GM19351 (cell line): Measurements from ENCODE around the gene NCAM2.

ENCODE experiments used
- ATAC-seq: cut with Tn5 transposase; IDR thresholded peaks from one replicate; pipeline ENCODE4 v1.9.1; 2021; ENCODE audit warnings: mild to moderate bottlenecking, moderate library complexity; ENCODE audit not compliant: unreplicated experiment

Gene NCAM2

GRCh38 chr21:21165063-21165645 lies 166.9 kb downstream of the NCAM2 start:
- no peak for ATAC-seq

GRCh38 chr21:21174676-21175075 lies 176.5 kb downstream of the NCAM2 start:
- no peak for ATAC-seq

DNA sequence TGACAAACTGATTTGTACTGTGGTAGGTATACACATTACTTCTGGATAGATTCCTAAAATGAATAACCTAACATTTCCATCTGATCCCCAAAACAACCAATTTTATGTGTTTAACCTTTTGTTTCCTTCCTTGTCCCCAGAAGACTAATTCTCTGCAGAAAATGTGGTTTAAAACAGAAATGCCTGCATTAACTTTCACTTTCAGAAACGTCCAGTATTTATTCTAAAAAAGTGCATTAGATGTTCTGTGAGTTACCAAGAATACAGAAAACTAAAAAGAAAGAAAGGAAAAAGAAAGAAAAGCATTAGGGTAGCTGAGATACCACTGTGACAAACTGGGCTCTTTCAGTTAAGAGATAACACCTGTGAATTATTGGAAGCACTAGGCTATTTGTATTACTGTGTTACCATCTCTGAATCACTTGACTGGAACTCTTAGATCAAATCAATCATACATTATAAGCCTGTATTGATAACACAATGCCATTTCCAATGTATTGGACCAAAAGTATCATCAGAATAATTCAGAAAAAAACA lies 177.7 kb downstream of the NCAM2 start:
- no peak for ATAC-seq

DNA sequence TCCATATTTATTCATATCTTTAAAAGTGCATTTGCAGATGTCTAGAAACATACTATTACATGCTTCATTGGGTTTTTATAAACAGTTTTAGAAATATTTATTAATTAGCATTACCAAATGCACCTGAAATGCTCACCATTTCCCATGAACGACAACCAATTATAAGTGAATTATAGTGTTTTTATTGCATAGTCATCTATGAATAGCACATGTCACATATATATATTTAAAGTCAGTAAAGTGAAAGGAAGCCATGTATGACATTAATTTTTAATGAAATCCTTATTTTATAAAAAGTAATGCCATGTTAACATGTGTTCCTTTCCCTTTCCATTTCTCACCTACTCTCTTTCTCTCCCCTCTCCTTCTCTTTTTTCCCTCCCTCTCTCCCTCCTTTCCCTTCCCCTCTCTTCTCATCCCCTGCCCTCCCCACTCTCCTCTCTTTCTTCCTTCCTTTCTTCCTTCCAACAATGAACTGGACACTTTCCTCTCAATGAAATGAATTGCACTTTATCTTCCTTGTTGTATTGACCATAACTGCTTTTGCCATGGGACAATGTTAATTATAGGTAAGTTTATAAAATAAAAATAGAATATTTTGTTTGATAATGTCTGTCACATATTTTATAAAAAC lies 179.3 kb downstream of the NCAM2 start:
- no peak for ATAC-seq

DNA sequence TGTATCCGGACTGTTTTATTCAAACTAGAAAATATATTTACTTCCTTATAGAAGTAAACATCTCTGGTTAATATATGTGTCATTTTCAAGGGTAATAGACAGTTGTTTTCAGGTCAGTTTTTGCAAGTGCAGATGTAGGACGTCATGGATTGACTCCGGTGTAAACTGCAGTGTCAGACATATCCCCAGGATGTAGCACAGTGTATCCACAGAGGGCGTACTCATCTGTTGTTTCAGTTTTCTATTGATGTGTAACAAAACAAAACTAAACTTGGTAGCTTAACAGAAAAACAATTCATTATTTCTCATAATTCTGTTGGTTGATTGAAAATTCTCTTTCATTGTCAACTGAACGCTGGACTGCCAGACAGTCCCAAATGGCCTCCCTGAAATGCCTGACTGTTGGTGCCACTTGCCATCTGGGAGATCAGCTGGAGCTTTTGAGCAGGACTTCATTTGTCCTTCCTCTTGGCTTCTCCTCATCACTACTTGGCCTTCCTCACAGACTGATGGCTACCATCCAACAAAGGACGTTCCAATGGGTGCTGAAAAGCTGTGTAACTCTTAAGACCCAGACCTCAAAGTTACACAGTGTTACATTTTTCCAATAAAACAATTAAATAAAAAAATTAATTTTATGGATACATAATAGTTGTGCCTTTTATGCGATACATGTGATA lies 181.6 kb downstream of the NCAM2 start:
- ATAC-seq = no peak

DNA sequence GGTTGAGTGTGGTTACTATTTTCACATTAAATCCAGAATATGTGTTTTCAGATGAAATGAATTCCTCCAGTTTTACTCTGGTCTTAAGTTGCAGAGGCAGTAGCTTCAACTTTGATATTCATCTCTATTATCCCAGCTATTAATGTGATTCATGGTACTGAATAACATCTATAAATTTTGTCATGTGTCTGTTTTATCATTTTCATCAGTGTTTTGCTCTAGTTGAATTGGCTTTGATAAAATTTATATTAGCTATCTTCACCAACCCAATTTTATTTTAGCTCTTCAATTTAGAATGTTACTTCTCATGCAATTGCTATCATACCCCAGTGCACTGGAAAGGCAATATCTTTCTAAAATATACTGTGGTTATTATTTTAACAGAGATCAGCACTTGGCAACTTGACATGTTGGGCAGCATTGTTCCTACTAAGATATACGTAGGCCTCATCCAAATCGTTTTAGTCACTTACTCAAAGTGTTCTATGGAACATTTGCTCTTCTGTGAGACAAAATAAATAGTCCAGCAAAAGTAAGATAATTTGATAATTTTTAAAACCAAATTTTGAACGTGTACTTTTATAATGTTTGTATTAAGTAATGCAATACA lies 184.3 kb downstream of the NCAM2 start:
- no peak for ATAC-seq

DNA sequence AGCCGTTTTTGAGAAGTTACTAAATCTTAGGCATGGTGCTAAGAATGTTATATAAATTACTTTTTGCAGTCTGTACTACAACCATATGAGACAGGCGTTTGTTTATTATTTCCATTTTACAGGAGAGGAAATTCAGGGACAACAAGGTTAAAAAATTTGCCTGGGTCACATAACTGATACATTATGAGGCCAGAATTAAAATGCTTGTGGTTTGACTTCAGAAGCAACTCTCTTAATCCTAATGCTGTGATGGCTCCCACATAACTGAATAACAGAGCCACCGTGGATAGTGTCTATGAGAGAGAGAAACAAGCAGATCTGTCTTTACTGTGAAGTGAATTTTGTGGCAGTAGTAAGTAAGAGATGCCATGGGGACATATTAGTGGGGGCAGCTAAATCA lies 184.9 kb downstream of the NCAM2 start:
- ATAC-seq = no peak

- no peak for ATAC-seq
Measured at GRCh38 chr21:21184771-21185528, 186.7 kb downstream of the NCAM2 start.

DNA sequence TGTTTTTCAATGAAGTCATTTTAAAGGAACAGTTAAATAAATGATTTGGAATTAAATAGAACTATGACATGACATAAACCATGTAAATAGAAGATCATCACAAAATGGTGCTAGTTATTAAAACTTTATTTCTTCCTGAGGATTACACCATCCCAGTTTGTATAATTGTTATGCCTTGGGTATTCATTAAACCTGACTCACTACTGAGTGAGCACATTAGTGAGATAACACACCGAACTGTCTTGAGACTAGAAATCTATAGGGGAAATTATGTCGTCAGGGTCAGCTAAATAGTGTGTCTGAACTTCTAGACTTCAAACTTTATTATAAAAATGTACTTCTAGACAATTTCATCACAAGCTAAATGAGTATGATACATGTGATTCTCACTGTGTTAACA lies 189.4 kb downstream of the NCAM2 start:
- no peak for ATAC-seq

DNA sequence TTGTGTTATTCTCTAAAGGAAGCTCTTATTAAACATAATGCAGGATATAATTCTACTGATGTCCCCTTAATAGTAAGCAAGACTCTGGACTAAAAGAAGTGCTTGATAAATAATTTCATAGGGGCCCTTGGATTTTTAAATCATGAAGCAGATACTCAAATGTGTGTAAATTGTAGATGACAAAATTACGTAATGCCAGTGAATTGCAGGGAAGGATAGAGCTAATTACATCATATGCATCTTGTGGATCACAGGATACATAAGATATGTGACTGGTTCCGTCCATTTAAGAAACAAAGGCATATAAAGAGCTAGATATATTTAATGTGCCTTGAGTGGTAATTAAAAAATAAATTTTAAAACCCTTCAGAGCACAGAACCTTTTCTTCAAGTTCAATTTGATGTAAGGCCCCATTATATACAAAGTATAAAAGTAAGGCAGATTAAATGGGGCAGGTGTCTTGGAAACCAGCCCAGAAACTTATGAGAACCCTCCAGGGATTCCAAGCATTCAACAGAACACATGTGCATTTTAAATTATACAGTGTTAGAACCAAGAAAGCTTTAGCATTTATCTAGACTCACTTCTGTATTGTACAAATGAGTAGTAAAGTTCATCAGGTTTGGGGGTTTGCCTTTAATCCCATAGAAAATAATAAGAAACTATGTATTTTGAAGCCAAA lies 190.4 kb downstream of the NCAM2 start:
- ATAC-seq = no peak

- ATAC-seq = no peak
Measured at GRCh38 chr21:21195417-21195943, 197.3 kb downstream of the NCAM2 start.

DNA sequence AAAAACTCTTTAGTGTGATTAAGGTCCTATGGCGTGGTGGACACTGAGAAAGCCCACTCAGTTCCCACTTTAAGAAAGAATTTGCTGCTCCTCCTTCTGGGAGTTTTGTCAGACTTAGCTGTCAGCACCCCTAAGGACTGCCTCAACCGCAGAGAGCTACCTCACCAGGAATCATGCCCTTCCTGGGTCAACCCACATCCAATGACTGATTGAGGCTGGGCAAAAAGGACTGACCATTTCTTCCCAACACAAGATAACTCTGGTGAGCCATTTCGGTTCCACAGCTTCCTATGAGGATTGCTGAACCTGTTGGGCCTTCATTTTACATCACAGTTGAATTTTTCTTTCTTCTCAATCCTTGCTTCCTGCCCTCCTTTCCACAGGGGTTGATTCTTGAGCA lies 197.9 kb downstream of the NCAM2 start:
- no peak for ATAC-seq

DNA sequence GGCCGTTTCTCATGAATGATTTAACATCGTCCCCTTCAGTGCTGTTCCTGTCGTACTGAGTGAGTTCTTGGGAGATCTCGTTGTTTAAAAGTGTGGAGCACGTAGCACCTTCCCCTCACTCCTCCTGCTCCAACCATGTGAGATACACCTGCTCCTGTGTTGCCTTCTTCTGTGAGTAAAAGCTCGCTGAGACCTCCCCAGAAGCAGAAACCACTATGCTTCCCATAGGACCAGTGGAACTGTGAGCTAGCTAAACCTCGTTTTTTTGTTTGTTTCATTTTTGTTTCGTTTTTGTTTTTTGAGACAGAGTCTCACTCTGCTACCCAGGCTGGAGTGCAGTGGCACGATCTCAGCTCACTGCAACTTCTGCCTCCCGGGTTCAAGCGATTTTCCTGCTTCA lies 198.6 kb downstream of the NCAM2 start:
- ATAC-seq = no peak

- no peak for ATAC-seq
Measured at GRCh38 chr21:21199342-21200102, 201.3 kb downstream of the NCAM2 start.

- no peak for ATAC-seq
Measured at GRCh38 chr21:21200103-21200938, 202.1 kb downstream of the NCAM2 start.

- no peak for ATAC-seq
Measured at GRCh38 chr21:21200939-21201615, 202.9 kb downstream of the NCAM2 start.

DNA sequence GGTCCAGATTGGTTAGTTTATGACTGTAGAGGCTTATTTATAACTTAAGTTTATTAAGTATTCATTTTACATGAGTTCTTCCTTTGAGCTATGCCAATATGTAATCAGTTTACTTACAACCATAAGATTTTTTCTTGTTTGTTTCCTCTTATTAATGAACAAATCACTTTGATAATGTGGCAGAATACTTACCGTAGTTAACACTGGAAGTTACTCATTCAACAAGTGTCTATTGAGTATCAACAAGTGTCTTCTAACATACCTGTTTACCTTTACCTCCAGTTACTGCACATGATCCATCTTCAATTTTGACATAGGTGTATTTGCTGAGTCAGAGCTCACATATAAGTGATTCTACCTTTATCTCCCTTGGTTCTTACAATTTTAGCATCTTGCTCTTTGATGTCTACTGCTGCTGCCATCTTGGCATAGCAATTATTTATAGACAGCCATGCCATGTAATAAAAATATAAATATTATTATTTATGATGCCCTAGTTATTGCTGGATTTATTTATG lies 205.7 kb downstream of the NCAM2 start:
- ATAC-seq = no peak
